ENCODE measurements around the gene HMGN1. TPM values are rescaled to one million over a fixed set of nuclear protein-coding genes. Genes with fewer than 3 reads are reported as not detected.

HMGN1 gene
- total RNA-seq, 2 donors from 2014 or later = 141 to 270 TPM

DNA sequence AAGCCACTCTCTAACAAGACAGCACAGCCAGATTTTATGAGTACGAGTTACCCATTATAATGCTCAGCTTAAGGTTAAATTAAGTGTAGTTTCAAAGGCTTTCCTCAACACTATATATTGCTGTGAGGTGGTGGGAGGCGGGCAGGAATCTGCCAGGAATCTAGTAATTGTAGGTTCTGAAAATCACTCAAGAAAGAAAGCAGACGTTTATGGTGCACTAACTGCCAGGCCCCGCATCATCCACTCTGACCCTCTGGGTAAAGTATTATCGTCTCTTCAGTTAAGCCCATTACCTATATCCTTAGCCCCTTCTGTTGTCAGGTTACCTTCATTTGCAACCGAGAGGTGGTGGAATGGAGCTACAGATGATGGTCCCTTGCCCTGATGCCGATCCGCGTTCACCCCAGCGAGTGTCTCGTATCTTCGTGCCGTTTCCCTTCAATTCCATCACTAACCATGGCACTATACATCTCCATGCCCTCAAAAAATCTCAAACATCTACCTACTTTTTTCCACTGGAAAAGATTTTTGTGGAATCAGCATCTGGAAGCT lies 12.4 kb downstream of the HMGN1 start:
- intact Hi-C loops (cut with DNase I) = no loop called here

DNA sequence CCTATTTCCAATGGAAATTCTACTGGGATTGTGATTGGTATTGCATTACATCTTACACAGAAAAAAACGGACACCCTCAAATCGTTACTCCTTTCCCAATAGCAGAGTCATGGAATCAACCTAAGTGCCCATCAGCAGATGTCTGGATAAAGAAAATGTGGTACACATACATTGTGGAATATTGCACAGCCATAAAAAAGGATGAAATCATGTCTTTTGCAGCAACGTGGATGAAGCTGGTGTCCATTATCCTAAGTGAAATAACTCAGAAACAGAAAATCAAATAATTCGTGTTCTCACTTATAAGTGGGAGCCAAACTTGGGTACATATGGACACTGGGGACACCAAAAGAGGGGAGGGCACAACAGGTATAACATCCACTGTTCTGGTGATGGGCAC lies 14.3 kb downstream of the HMGN1 start:
- intact Hi-C loops (cut with DNase I) = no loop called here
- 97% methylated on average over 4 of the region's 4 CpGs for WGBS
- Histone ChIP-seq H3K4me1 (replicated peaks) (no peaks in the 10 kb centered on the region), H3K27ac (no peak overlapping the region), H3K36me3 (no peaks in the 10 kb centered on the region), H3K4me3 (no peak overlapping the region), H3K9me3 (no peaks in the 10 kb centered on the region), H3K27me3 (replicated peaks; ENCODE audit: insufficient read depth) (no peaks in the 10 kb centered on the region)
- no peak for TF ChIP-seq POLR2AphosphoS5 (IDR thresholded peaks at IDR 0.05)
- no peak for TF ChIP-seq POLR2A (IDR thresholded peaks at IDR 0.05)
- TF ChIP-seq, protein P1, sequence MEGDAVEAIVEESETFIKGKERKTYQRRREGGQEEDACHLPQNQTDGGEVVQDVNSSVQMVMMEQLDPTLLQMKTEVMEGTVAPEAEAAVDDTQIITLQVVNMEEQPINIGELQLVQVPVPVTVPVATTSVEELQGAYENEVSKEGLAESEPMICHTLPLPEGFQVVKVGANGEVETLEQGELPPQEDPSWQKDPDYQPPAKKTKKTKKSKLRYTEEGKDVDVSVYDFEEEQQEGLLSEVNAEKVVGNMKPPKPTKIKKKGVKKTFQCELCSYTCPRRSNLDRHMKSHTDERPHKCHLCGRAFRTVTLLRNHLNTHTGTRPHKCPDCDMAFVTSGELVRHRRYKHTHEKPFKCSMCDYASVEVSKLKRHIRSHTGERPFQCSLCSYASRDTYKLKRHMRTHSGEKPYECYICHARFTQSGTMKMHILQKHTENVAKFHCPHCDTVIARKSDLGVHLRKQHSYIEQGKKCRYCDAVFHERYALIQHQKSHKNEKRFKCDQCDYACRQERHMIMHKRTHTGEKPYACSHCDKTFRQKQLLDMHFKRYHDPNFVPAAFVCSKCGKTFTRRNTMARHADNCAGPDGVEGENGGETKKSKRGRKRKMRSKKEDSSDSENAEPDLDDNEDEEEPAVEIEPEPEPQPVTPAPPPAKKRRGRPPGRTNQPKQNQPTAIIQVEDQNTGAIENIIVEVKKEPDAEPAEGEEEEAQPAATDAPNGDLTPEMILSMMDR (IDR thresholded peaks at IDR 0.05) = no peak
- DNase-seq (ENCODE audit: low spot score) = no peak

More for the DNA sequence above, 12.4 kb downstream of the HMGN1 start:
- TF ChIP-seq POLR2A (IDR thresholded peaks at IDR 0.05) (no peak), POLR2AphosphoS5 (IDR thresholded peaks at IDR 0.05) (no peak)
- TF ChIP-seq, protein P1 (IDR thresholded peaks at IDR 0.05) = no peak
- no peaks in the 10 kb centered on the region for H3K4me1 ChIP-seq (replicated peaks)
- 54% methylated on average over 13 of the region's 13 CpGs for WGBS
- no peaks in the 10 kb centered on the region for H3K36me3 ChIP-seq
- no peak for DNase-seq (ENCODE audit: low spot score)
- H3K27me3 ChIP-seq (replicated peaks; ENCODE audit: insufficient read depth) = no peaks in the 10 kb centered on the region
- no peaks in the 10 kb centered on the region for H3K9me3 ChIP-seq
- H3K27ac ChIP-seq = no peak overlapping the region
- no peak overlapping the region for H3K4me3 ChIP-seq

DNA sequence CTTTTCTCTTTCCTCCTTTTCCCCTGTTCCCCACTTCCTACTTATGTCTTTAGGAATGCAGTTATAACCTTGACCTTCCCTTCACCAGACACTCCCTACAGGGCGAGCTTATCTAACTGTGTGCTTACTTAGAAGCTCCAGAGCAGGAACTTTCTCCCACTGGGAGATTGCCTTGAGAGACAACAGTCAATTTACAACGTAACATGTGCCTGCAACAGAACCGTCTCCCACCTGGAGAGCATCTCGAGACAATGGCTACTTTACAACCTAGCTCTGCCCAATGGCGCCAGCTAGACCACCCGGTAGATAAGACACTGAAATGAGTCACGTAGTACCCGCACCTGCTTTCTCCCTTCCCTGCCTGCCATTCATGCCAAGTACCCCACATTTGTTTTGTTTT lies 16.7 kb downstream of the HMGN1 start:
- WGBS = 61% methylated on average over 8 of the region's 8 CpGs
- DNase-seq (ENCODE audit: low spot score) = no peak

DNA sequence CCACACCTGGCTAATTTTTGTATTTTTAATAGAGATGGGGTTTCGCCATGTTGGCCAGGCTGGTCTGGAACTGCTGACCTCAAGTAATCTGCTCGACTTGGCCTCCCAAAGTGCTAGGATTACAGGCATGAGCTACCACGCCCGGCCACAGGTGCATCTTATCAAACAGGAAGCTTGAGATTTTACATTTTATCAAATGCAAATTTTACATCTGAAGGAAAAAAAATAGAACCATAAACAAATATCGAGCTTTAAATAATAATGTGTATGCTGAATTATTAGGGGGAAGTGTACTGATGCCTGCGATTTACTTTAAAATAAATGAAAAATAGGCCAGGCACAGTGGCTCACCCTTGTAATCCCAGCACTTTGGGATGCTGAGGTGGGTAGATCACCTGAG lies 18.9 kb downstream of the HMGN1 start:
- no peak overlapping the region for H3K4me3 ChIP-seq
- H3K27me3 ChIP-seq (replicated peaks; ENCODE audit: insufficient read depth) = no peaks in the 10 kb centered on the region
- 94% methylated on average over 6 of the region's 6 CpGs for WGBS
- DNase-seq (ENCODE audit: low spot score) = no peak
- TF ChIP-seq, protein P1 (IDR thresholded peaks at IDR 0.05) = no peak
- TF ChIP-seq POLR2A (IDR thresholded peaks at IDR 0.05) (no peak), POLR2AphosphoS5 (IDR thresholded peaks at IDR 0.05) (no peak)
- no peak overlapping the region for H3K27ac ChIP-seq
- H3K4me1 ChIP-seq (replicated peaks) = no peaks in the 10 kb centered on the region
- H3K36me3 ChIP-seq = no peaks in the 10 kb centered on the region
- intact Hi-C loops (cut with DNase I) = no loop called here
- no peaks in the 10 kb centered on the region for H3K9me3 ChIP-seq

More for the DNA sequence above, 16.7 kb downstream of the HMGN1 start:
- intact Hi-C loops (cut with DNase I) = no loop called here
- Histone ChIP-seq H3K27ac (no peak overlapping the region), H3K36me3 (no peaks in the 10 kb centered on the region), H3K27me3 (replicated peaks; ENCODE audit: insufficient read depth) (no peaks in the 10 kb centered on the region), H3K4me3 (no peak overlapping the region), H3K9me3 (no peaks in the 10 kb centered on the region), H3K4me1 (replicated peaks) (no peaks in the 10 kb centered on the region)
- no peak for TF ChIP-seq POLR2A (IDR thresholded peaks at IDR 0.05)

DNA sequence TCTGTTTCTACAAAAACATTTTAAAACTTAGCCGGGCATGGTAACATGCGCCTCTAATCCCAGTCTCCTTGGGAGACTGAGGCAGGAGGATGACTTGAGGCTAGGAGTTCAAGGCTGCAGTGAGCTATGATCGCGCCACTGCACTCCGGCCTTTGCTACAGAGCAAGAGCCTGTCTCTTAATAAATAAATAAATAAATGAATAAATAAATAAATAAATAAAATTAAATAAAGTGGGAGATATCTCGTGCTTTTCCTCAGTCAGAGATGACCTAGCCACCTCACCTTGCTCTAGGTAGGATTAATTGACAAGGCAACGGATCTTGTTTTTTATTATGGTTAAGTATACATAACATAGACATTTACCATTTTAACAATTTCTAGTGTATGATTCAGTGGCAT lies 21.2 kb downstream of the HMGN1 start:
- Histone ChIP-seq H3K27me3 (replicated peaks; ENCODE audit: insufficient read depth) (no peaks in the 10 kb centered on the region), H3K4me3 (no peak overlapping the region), H3K27ac (no peak overlapping the region), H3K4me1 (replicated peaks) (no peaks in the 10 kb centered on the region), H3K36me3 (no peaks in the 10 kb centered on the region), H3K9me3 (no peaks in the 10 kb centered on the region)
- DNase-seq (ENCODE audit: low spot score) = no peak
- intact Hi-C loops (cut with DNase I) = no loop called here
- WGBS = 98% methylated on average over 7 of the region's 7 CpGs
- no peak for TF ChIP-seq POLR2A (IDR thresholded peaks at IDR 0.05)
- TF ChIP-seq POLR2AphosphoS5 (IDR thresholded peaks at IDR 0.05) = no peak
- TF ChIP-seq, protein P1 (IDR thresholded peaks at IDR 0.05) = no peak

Data from prostate gland (tissue), 2 donors.